Hepatocyte (in vitro differentiated cells): ENCODE results near the gene PRX. TPM values are rescaled to one million over a fixed set of nuclear protein-coding genes. Genes with fewer than 3 reads are reported as not detected.

Experiments used
- DNase-seq: peaks from one replicate; pipeline ENCODE4 v3.0.0-alpha.2; 2016; ENCODE audit warnings: low spot score
- H2AFZ ChIP-seq: fragments of 200-600 bp; sonication (generic); 2 replicates; pipeline ENCODE4 v1.6.0; 2016; ENCODE audit warnings: antibody characterized with exemption, mild to moderate bottlenecking
- H3K27ac ChIP-seq: fragments of 200-600 bp; sonication (generic); 2 replicates; pipeline ENCODE4 v1.5.1; 2016; ENCODE audit warnings: mild to moderate bottlenecking
- H3K27me3 ChIP-seq: fragments of 200-600 bp; sonication (generic); 2 replicates; pipeline ENCODE4 v1.6.1; 2016
- H3K36me3 ChIP-seq: fragments of 200-600 bp; sonication (generic); replicated peaks from 2 replicates; pipeline ENCODE4 v1.5.1; 2016; ENCODE audit warnings: low read depth; ENCODE audit not compliant: insufficient read depth
- H3K4me1 ChIP-seq: fragments of 200-600 bp; sonication (generic); 2 replicates; pipeline ENCODE4 v1.5.1; 2016; ENCODE audit warnings: mild to moderate bottlenecking, moderate library complexity; ENCODE audit not compliant: insufficient read depth
- H3K4me2 ChIP-seq: fragments of 200-600 bp; sonication (generic); 2 replicates; pipeline ENCODE4 v1.6.0; 2016
- H3K4me3 ChIP-seq: fragments of 200-600 bp; sonication (generic); 2 replicates; pipeline ENCODE4 v1.5.1; 2016; ENCODE audit warnings: mild to moderate bottlenecking
- H3K79me2 ChIP-seq: fragments of 200-600 bp; sonication (generic); 2 replicates; pipeline ENCODE4 v1.6.0; 2017; ENCODE audit warnings: mild to moderate bottlenecking
- H3K9me2 ChIP-seq: fragments of 200-600 bp; sonication (generic); replicated peaks from 2 replicates; pipeline ENCODE4 v1.6.0; 2017; ENCODE audit warnings: mild to moderate bottlenecking; ENCODE audit not compliant: insufficient read depth
- H3K9me3 ChIP-seq: fragments of 200-600 bp; sonication (generic); 2 replicates; pipeline ENCODE4 v1.5.1; 2016; ENCODE audit warnings: low read depth, mild to moderate bottlenecking
- H4K20me1 ChIP-seq: fragments of 200-600 bp; sonication (generic); 2 replicates; pipeline ENCODE4 v1.6.0; 2016; ENCODE audit warnings: mild to moderate bottlenecking; ENCODE audit not compliant: insufficient read depth, poor library complexity, severe bottlenecking
- CTCF ChIP-seq: fragments of 200-600 bp; sonication (generic); IDR thresholded peaks from 2 replicates; pipeline ENCODE4 v1.5.1; 2016; ENCODE audit warnings: antibody characterized with exemption, mild to moderate bottlenecking; ENCODE audit not compliant: poor library complexity
- EZH2 ChIP-seq: fragments of 200-600 bp; sonication (generic); IDR thresholded peaks from 2 replicates; pipeline ENCODE4 v1.6.1; 2016; ENCODE audit warnings: antibody characterized with exemption, mild to moderate bottlenecking, borderline replicate concordance
- EZH2phosphoT487 ChIP-seq: fragments of 200-600 bp; sonication (generic); IDR thresholded peaks from one replicate; pipeline ENCODE4 v1.6.1; 2018; ENCODE audit warnings: antibody characterized with exemption, mild to moderate bottlenecking, low read depth, moderate library complexity; ENCODE audit not compliant: unreplicated experiment, severe bottlenecking
- whole genome bisulfite sequencing: methylation state at CpG from one replicate; pipeline ENCODE4 v1.1.6; 2016; ENCODE audit warnings: low lambda C conversion rate; ENCODE audit errors: missing lambda C conversion rate; 5-methylcytosine and 5-hydroxymethylcytosine counted together
- polyA plus RNA-seq: library from polyadenylated mRNA; unstranded; fragments of >200 nt; fragmentation: Nextera tagmentation; extraction: Ambion mirVana; gene quantifications from 2 replicates; pipeline ENCODE4 v1.2.1, GENCODE V29; 2016
- total RNA-seq: library from RNA; depleted of rRNA; stranded (reverse); fragments of >200 nt; gene quantifications from 2 replicates; pipeline ENCODE4 v1.2.3, GENCODE V29; 2014

The PRX gene
- total RNA-seq (1.9 and 2.0 TPM in 2 replicates), polyA plus RNA-seq (0.80 and 1.4 TPM in 2 replicates)

GRCh38 chr19:40413291-40413845 is at the start of gene PRX:
TSS of gene PRX (minus strand) at chr19:40413378. CDS start at chr19:40407932, 5,446 bp downstream.
- peaks cover 11% of the 10 kb centered on the region for H3K4me1 ChIP-seq
- no peaks in the 10 kb centered on the region for H3K27me3 ChIP-seq
- H3K9me3 ChIP-seq: no peaks in the 10 kb centered on the region
- H3K4me3 ChIP-seq: no peak within 1 kb of the TSS
- H3K36me3 ChIP-seq: no peaks in the 10 kb centered on the region
- no peaks in the 10 kb centered on the region for H4K20me1 ChIP-seq
- H3K27ac ChIP-seq: peak within 1 kb of the TSS; percentile 46
- H3K4me2 ChIP-seq: peak within 1 kb of the TSS; percentile 51
- H3K79me2 ChIP-seq: no peaks in the 10 kb centered on the region
- H2AFZ ChIP-seq: peak within 1 kb of the TSS; percentile 40
- no peak for DNase-seq
- no peak for TF ChIP-seq EZH2phosphoT487
- TF ChIP-seq EZH2: no peak
- no peak for TF ChIP-seq CTCF
- no peaks in the 10 kb centered on the region for H3K9me2 ChIP-seq
- WGBS: 35% methylated on average over 13 of the region's 18 CpGs

- TF ChIP-seq CTCF (no peak), EZH2 (no peak), EZH2phosphoT487 (no peak)
- peaks cover 5% of the 10 kb centered on the region for H3K4me1 ChIP-seq
- no peak overlapping the region for H3K4me3 ChIP-seq
- no peak overlapping the region for H3K27ac ChIP-seq
- 89% methylated on average over 7 of the region's 7 CpGs for WGBS
- H3K36me3 ChIP-seq: no peaks in the 10 kb centered on the region
- H3K4me2 ChIP-seq: no peak overlapping the region
- peaks cover 18% of the 10 kb centered on the region for H3K79me2 ChIP-seq
- no peaks in the 10 kb centered on the region for H3K27me3 ChIP-seq
- DNase-seq: no peak
- no peak overlapping the region for H2AFZ ChIP-seq
- H3K9me3 ChIP-seq: no peaks in the 10 kb centered on the region
- no peaks in the 10 kb centered on the region for H3K9me2 ChIP-seq
- no peaks in the 10 kb centered on the region for H4K20me1 ChIP-seq
Observed at GRCh38 chr19:40461669-40462221, 48.6 kb upstream of the PRX start.

- Histone ChIP-seq H2AFZ (no peak overlapping the region), H3K27ac (no peak overlapping the region), H3K4me1 (peaks cover 5% of the 10 kb centered on the region), H3K79me2 (peaks cover 18% of the 10 kb centered on the region), H3K4me3 (no peak overlapping the region), H4K20me1 (no peaks in the 10 kb centered on the region), H3K27me3 (no peaks in the 10 kb centered on the region), H3K36me3 (no peaks in the 10 kb centered on the region), H3K4me2 (no peak overlapping the region), H3K9me2 (no peaks in the 10 kb centered on the region), H3K9me3 (no peaks in the 10 kb centered on the region)
- 93% methylated on average over 3 of the region's 3 CpGs for WGBS
- no peak for DNase-seq
- TF ChIP-seq EZH2 (no peak), EZH2phosphoT487 (no peak), CTCF (no peak)
Observed at GRCh38 chr19:40460185-40460584, 47.0 kb upstream of the PRX start.

- DNase-seq: no peak
- H3K79me2 ChIP-seq: peaks cover 14% of the 10 kb centered on the region
- H3K36me3 ChIP-seq: no peaks in the 10 kb centered on the region
- H3K9me2 ChIP-seq: no peaks in the 10 kb centered on the region
- no peaks in the 10 kb centered on the region for H3K9me3 ChIP-seq
- H3K27ac ChIP-seq: no peak overlapping the region
- no peak overlapping the region for H3K4me2 ChIP-seq
- TF ChIP-seq CTCF (no peak), EZH2phosphoT487 (no peak), EZH2 (no peak)
- no peak overlapping the region for H2AFZ ChIP-seq
- no peaks in the 10 kb centered on the region for H3K4me1 ChIP-seq
- H3K27me3 ChIP-seq: no peaks in the 10 kb centered on the region
- H3K4me3 ChIP-seq: no peak overlapping the region
- no peaks in the 10 kb centered on the region for H4K20me1 ChIP-seq
- 97% methylated on average over 3 of the region's 3 CpGs for WGBS
Observed at GRCh38 chr19:40458597-40458974, 45.4 kb upstream of the PRX start.
